Measurements from ENCODE around the gene MAPK11.

MAPK11 gene

DNA sequence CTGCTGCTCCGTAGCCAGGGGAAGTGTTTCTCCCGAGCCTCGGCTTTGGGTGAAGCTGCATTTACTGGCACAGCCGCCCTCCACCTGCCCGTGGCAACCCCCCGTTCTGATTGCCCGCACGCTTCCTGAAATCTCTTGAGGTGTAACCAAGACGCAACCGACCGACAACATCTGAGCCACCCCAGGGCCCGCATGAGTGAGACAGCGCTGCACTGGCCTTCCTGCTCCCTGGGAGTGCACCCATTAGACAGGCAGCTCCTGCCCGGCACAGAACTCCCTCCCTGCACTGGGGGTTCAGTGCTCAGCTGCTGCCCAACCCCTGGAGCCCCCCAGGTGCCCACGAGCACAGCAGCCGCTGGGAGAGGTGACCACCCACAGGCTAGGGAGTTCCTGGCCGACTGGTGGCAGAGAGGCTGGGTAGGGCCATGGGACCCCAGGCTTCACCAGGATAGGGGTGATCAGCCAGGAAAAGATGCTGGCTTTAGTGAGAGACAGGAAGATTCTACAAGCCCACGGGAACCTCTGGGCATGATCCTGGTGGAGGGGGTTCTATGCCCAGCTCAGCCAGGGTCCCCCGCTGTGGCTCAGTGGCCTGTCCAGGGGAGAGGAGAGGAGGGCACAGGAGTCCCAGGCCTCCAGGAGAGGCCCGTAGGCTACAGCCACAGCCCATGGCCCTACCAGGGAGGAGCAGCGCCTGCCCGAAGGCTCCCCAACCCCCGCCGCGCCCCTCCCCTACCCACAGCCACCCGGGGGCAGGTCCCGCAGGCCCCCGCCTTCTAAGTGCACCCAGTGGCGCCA lies 22.7 kb upstream of the MAPK11 start:
- TF ChIP-seq CTCF (IDR thresholded peaks at IDR 0.05; ENCODE audit: low read depth, low read length): no peak
- no peak for DNase-seq (ENCODE audit: extremely low read depth, low read depth)

GRCh38 chr22:50289942-50290630 lies 19.9 kb upstream of the MAPK11 start:
- TF ChIP-seq CTCF (IDR thresholded peaks at IDR 0.05; ENCODE audit: low read depth, low read length): no peak
- DNase-seq (ENCODE audit: extremely low read depth, low read depth): no peak

DNA sequence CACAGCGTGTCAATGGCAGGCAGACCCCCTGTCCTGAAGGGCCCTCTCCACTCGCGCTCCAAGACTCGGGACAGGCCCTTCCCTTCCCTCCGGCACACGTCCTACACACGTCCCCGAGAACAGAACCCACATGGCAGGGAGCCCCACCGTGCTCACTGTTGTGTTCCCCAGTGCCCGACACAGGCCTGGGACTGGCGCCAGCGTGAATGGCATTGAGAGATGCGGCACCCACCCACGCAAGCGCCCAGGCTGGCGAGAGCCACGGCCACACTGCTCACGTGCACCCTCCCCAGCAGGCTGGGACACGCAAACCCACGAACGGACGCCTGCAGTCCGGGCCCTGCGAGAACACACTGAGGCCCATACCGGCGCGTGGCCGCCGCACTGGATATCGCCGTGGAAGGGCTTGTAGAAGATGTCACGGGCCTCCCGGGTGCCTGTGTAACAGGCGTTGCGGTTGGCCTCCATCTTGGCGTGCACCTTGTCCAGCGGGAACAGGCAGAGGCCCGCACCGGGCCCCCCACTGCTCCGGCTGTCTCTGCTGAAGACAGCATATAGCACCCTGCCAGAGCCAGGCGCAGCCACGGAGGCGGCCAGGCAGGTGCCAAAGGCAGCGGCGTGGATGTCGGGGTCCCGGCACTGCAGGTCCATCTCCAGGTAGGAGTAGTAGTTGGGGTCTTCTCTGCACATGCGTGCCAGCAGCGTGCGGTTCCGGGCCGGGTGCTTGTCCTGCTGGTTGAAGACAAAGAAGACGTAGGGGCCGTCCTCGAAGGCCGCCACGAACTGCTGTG lies 19.2 kb upstream of the MAPK11 start:
- DNase-seq (ENCODE audit: extremely low read depth, low read depth): no peak
- TF ChIP-seq CTCF (IDR thresholded peaks at IDR 0.05; ENCODE audit: low read depth, low read length): no peak

GRCh38 chr22:50287731-50288130 lies 17.6 kb upstream of the MAPK11 start:
- TF ChIP-seq CTCF (IDR thresholded peaks at IDR 0.05; ENCODE audit: low read depth, low read length): no peak
- DNase-seq (ENCODE audit: extremely low read depth, low read depth): no peak

- no peak for TF ChIP-seq CTCF (IDR thresholded peaks at IDR 0.05; ENCODE audit: low read depth, low read length)
- no peak for DNase-seq (ENCODE audit: extremely low read depth, low read depth)
Observed at GRCh38 chr22:50286701-50287318, 16.6 kb upstream of the MAPK11 start.

GRCh38 chr22:50286275-50286674 lies 16.1 kb upstream of the MAPK11 start:
- DNase-seq (ENCODE audit: extremely low read depth, low read depth): no peak
- TF ChIP-seq CTCF (IDR thresholded peaks at IDR 0.05; ENCODE audit: low read depth, low read length): no peak
